ENCODE measurements around the gene LRRC3C.

Gene LRRC3C

DNA sequence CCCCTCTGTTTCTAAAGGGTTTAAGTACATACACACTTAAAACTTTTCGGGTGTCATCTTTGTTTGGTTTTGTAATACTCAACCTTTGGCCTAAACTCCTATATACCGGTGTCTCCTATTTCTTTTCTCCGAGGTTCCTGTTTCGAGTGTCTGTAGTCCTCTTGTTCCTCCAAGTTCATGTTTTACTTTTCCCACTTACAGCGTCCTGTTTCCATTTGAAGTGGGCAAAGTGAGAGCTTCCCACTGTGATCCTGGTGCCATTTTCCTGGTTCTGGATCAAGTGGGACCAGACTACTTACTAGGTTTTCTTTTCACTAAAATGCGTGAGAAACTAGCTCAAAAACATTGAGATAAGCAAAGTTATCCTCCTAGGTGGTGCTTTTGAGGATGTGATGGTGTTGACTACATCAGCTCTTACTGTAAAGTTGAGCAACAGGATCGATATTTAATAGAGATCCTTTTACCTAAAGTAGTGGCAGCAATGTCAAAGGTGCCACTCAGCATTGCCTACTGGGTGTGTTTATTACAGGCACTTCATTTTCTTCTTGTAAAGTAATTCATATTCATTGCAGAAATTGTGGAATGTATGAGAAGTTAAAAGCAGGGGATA lies 54.3 kb downstream of the LRRC3C start:
- TF ChIP-seq, protein P1, sequence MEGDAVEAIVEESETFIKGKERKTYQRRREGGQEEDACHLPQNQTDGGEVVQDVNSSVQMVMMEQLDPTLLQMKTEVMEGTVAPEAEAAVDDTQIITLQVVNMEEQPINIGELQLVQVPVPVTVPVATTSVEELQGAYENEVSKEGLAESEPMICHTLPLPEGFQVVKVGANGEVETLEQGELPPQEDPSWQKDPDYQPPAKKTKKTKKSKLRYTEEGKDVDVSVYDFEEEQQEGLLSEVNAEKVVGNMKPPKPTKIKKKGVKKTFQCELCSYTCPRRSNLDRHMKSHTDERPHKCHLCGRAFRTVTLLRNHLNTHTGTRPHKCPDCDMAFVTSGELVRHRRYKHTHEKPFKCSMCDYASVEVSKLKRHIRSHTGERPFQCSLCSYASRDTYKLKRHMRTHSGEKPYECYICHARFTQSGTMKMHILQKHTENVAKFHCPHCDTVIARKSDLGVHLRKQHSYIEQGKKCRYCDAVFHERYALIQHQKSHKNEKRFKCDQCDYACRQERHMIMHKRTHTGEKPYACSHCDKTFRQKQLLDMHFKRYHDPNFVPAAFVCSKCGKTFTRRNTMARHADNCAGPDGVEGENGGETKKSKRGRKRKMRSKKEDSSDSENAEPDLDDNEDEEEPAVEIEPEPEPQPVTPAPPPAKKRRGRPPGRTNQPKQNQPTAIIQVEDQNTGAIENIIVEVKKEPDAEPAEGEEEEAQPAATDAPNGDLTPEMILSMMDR (IDR thresholded peaks at IDR 0.05; ENCODE audit: extremely low read depth, missing control alignments) = no peak

DNA sequence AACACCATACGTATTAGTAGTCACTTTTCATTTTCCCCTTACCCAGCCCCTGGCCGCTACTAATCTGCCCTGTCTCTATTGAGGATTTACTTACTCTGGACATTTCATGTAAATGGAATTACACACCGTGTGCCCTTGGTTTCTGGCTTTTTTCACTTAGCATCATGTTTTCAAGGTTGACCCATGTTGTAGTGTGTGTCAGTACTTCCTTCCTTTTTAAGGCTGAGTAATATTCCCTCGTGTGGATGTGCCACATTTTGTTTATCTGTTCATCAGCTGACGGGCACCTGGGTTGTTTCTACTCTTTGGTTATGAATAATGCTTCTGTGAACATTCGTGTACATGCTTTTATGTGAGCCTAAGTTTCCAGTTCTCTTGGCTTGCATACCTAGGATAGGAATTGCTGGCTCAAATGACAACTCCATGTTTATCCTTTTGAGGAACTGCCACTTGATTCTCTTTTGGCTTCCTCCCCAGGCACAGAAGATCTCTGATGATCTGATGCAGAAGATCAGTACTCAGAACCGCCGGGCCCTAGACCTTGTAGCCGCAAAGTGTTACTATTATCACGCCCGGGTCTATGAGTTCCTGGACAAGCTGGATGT lies 60.8 kb downstream of the LRRC3C start:
- TF ChIP-seq, protein P1 (IDR thresholded peaks at IDR 0.05; ENCODE audit: extremely low read depth, missing control alignments) = no peak
- no peak for DNase-seq (ENCODE audit: low spot score)

More for the DNA sequence above, 54.3 kb downstream of the LRRC3C start:
- no peak for DNase-seq (ENCODE audit: low spot score)

DNA sequence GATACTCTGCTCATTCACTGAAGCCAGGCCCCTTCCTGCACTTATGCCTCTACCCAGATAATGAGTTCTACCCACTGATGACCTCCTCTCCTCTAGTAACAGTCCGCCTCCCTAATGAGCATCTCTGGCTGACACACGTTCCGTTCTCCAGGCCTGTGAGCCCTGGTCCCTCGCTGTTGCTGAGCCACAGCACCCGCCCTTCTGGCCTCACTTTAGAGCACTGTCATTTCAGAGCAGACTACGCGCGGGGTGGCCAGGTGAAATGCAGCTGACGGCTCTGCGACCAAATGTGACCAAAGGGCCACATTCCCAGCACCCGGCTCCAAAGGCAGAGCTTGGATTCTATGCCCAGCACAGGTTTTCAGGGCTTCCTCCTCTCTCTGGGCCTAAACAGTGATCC lies 66.9 kb downstream of the LRRC3C start:
- DNase-seq (ENCODE audit: low spot score) = no peak
- TF ChIP-seq, protein P1 (IDR thresholded peaks at IDR 0.05; ENCODE audit: extremely low read depth, missing control alignments) = no peak
